ENCODE measurements around the gene LATS2. TPM values are rescaled to one million over a fixed set of nuclear protein-coding genes. Genes with fewer than 3 reads are reported as not detected.

The LATS2 gene
- total and polyA plus RNA-seq, 3 donors from 2014 or later, result 35.6 to 40.2 (median 36.5) TPM

DNA sequence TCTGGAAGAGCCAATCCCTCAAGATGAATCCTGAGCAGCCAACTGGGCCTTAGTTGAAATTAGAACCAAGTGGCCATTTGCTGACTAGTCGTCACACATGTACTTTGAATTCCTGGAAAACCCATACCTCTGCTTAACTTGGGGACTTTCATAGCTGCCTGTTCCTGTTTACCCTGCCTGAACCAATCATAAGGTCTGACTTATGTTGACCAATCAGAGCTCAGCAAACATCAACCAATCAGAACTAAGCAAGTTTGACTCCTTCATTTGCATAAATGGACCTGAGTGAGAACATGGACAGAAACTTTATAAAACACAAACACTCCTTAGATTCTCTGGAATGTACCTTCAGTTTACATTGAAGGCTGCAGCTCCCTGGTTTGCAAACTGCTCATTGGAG is 50.8 kb downstream of the LATS2 start:
- H3K27ac ChIP-seq, result peak overlapping the region in 1 of 2 donors; percentile 51
- intact Hi-C loops (cut with DNase I; ENCODE audit: low total_unique reads), result no loop called here
- TF ChIP-seq POLR2A (IDR thresholded peaks at IDR 0.05), result no peak
- TF ChIP-seq, protein P1, sequence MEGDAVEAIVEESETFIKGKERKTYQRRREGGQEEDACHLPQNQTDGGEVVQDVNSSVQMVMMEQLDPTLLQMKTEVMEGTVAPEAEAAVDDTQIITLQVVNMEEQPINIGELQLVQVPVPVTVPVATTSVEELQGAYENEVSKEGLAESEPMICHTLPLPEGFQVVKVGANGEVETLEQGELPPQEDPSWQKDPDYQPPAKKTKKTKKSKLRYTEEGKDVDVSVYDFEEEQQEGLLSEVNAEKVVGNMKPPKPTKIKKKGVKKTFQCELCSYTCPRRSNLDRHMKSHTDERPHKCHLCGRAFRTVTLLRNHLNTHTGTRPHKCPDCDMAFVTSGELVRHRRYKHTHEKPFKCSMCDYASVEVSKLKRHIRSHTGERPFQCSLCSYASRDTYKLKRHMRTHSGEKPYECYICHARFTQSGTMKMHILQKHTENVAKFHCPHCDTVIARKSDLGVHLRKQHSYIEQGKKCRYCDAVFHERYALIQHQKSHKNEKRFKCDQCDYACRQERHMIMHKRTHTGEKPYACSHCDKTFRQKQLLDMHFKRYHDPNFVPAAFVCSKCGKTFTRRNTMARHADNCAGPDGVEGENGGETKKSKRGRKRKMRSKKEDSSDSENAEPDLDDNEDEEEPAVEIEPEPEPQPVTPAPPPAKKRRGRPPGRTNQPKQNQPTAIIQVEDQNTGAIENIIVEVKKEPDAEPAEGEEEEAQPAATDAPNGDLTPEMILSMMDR (IDR thresholded peaks at IDR 0.05), result no peak

DNA sequence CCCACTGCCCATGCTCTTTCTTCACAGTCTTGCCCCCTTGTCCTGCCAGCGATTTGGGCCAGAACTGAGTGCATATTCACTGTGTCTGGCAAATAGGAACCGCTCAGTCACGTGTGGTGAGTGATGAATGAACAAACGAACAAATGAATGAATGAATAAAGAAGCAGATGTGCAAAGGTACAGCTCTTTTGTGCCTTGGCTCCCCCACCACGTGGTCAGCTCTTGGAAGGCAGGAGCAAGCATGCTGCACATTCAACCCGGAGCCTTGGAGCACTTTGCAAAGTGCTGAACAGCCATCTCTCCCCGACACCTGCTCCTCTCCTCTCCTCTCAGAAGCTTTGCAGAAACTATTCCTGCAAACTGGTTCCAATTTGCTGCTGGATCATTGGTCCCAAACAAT is 52.4 kb downstream of the LATS2 start:
- TF ChIP-seq, protein P1 (IDR thresholded peaks at IDR 0.05), result no peak
- no peak for TF ChIP-seq POLR2A (IDR thresholded peaks at IDR 0.05)
- intact Hi-C loops (cut with DNase I; ENCODE audit: low total_unique reads), result no loop called here
- Histone ChIP-seq H3K27ac (no peak overlapping the region), H3K27me3 (no peaks in the 10 kb centered on the region), H3K9me3 (no peaks in the 10 kb centered on the region), H3K4me3 (no peak overlapping the region), H3K36me3 (ENCODE audit: low read depth, missing control alignments) (no peaks in the 10 kb centered on the region), H3K4me1 (peaks cover 23% of the 10 kb centered on the region)
- 74 to 76% methylated on average over 7 of the region's 7 CpGs for WGBS, 2 donors
- no peak for DNase-seq

More for the DNA sequence above, 50.8 kb downstream of the LATS2 start:
- 47 to 58% methylated on average over 1 of the region's 1 CpG for WGBS, 2 donors
- Histone ChIP-seq H3K4me3 (no peak overlapping the region), H3K4me1 (peaks cover 26% of the 10 kb centered on the region), H3K9me3 (no peaks in the 10 kb centered on the region), H3K36me3 (ENCODE audit: low read depth, missing control alignments) (no peaks in the 10 kb centered on the region), H3K27me3 (no peaks in the 10 kb centered on the region)
- DNase-seq, result no peak

DNA sequence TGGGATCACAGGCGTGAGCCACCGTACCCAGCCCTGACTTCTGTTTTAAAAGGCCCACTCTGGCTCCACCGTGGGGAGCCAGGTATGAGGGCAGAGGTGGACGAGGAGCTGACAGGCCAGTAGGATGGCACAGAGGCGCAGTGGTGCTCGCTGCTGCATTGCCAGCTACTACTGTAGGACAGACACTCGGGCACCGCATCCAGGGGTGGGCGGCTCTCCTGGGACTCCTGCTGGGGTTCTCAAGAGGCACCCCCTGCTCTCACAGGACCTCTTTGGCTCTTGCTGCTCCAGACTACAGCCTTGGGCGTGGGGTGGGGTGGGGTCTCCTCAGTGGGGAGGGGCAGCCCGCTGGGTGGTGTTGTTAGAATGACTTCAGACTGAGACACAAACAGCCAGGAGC is 53.4 kb downstream of the LATS2 start:
- 80 to 93% methylated on average over 1 to 11 of the region's 11 CpGs for WGBS, 2 donors
- H3K27me3 ChIP-seq, result no peaks in the 10 kb centered on the region
- H3K27ac ChIP-seq, result no peak overlapping the region
- no peak overlapping the region for H3K4me3 ChIP-seq
- H3K4me1 ChIP-seq, result peaks cover 17% of the 10 kb centered on the region
- no peaks in the 10 kb centered on the region for H3K36me3 ChIP-seq (ENCODE audit: low read depth, missing control alignments)
- intact Hi-C loops (cut with DNase I; ENCODE audit: low total_unique reads), result no loop called here
- no peaks in the 10 kb centered on the region for H3K9me3 ChIP-seq
- TF ChIP-seq, protein P1 (IDR thresholded peaks at IDR 0.05), result no peak
- no peak for TF ChIP-seq POLR2A (IDR thresholded peaks at IDR 0.05)
- no peak for DNase-seq

DNA sequence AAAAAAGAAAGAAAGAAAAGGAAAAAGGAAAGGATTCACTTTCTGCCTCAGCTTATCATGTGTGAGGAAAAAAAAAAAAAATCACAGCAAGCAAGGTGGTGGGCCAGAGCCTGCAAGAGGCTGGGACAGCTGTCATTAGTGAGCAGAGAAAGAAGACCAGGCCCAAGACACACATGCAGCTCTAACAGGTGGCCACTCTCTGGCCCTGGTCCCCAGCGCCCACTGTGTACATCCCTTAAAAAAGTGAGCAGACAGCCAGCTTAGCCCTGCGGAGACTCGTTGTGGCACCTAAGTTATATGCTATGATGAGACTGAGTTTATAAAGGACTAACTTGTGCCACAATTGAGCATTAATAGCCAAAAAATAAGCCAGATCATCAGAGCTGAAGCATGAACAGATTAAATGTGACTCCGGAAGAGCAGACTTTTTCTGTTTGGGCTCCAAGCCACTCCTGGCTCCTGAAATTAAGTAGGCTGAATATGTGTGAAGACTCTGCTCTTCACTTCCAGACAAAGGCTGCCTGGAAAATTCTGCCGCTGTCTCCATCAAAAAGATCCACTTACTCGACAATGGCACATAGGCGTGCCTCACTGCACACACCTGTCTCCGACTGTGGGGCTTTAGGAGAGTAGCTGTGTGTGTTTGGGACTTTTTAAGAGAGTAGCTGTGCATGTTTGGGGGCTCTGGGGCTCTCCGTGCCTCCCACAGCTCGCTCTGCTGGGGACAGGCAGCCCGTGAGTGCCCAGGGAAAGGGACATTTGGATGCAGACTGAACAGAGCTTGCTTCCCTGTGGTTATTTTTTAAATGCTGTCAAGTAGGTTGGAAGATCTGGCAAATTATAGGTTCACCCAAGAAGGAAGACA is 55.0 kb downstream of the LATS2 start:
- H3K4me1 ChIP-seq, result peaks cover 17% of the 10 kb centered on the region
- H3K27ac ChIP-seq, result peak overlapping the region; percentile 24 to 41
- no peak overlapping the region for H3K4me3 ChIP-seq
- intact Hi-C loops (cut with DNase I; ENCODE audit: low total_unique reads), result no loop called here
- no peak for DNase-seq
- TF ChIP-seq, protein P1 (IDR thresholded peaks at IDR 0.05), result no peak
- TF ChIP-seq POLR2A (IDR thresholded peaks at IDR 0.05), result no peak
- 73 to 75% methylated on average over 11 of the region's 11 CpGs for WGBS, 2 donors
- H3K27me3 ChIP-seq, result no peaks in the 10 kb centered on the region
- H3K36me3 ChIP-seq (ENCODE audit: low read depth, missing control alignments), result no peaks in the 10 kb centered on the region
- no peaks in the 10 kb centered on the region for H3K9me3 ChIP-seq

DNA sequence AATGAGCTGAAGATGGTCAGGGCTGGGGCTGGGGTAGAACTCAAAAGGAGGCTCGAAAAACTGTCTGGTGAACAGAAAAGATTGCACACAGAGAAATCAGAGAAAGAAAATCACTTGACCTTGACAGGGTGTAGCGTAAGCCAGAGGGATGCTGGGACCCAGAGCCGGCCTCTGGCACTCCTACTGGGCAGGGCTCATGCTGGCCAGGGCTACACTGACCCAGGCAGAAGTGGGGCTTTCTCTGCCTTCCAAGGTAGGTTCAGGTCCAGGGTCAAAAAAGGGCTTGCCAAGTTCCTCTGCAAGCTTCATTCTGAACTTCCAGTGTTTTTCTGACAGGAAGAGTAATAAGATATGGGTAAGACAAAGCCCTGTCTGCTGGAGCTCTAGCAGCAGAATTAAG is 56.2 kb downstream of the LATS2 start:
- WGBS, 2 donors, result 36 to 44% methylated on average over 3 of the region's 3 CpGs
- TF ChIP-seq, protein P1 (IDR thresholded peaks at IDR 0.05), result no peak
- no peak for TF ChIP-seq POLR2A (IDR thresholded peaks at IDR 0.05)
- Histone ChIP-seq H3K36me3 (ENCODE audit: low read depth, missing control alignments) (no peaks in the 10 kb centered on the region), H3K27ac (no peak overlapping the region), H3K27me3 (no peaks in the 10 kb centered on the region), H3K4me1 (peaks cover 17% of the 10 kb centered on the region), H3K9me3 (no peaks in the 10 kb centered on the region), H3K4me3 (no peak overlapping the region)
- intact Hi-C loops (cut with DNase I; ENCODE audit: low total_unique reads), result no loop called here
- DNase-seq, result no peak

Measured in testis (tissue), 3 donors.